IMR-90 (cell line): ENCODE data around the gene SNX33. TPM values are rescaled to one million over a fixed set of nuclear protein-coding genes. Genes with fewer than 3 reads are reported as not detected.
A peak's percentile ranks its signal among the peaks of the same experiment; 100 is the strongest.

Experiments used
- ATAC-seq: fragments of 200-7000 bp; cut with Tn5 transposase; 2 replicates; pipeline ENCODE4 v1.9.1; 2020; ENCODE audit warnings: low read depth, mild to moderate bottlenecking, moderate library complexity
- BruUV-seq: library from RNA; stranded (reverse); fragments of 400-500 nt; replicated peaks from 2 replicates; lab custom pipeline; 2021; lab: Mats Ljungman, UMichigan
- CTCF ChIA-PET: fragments of 300-600 bp; formaldehyde crosslinking; extraction: SDS; loops from one replicate; lab custom pipeline; 2021; ENCODE audit warnings: antibody characterized with exemption; lab: Yijun Ruan, JAX
- POLR2A ChIA-PET: fragments of 300-600 bp; sonication (Branson Sonifier 250); formaldehyde crosslinking; loops from one replicate; lab custom pipeline; 2022; ENCODE audit warnings: antibody characterized with exemption; ENCODE audit not compliant: unreplicated experiment; lab: Charles Lee
- DNase-seq: peaks from one replicate; pipeline ENCODE4 v3.0.0; 2013
- H2AFZ ChIP-seq: replicated peaks from 2 replicates; pipeline ENCODE3; 2013; ENCODE audit warnings: low read length, mild to moderate bottlenecking; ENCODE audit not compliant: poor library complexity
- H2AK5ac ChIP-seq: 2 replicates; pipeline ENCODE4 v1.6.1; 2013; ENCODE audit warnings: low read depth, low read length, inconsistent platforms
- H2AK9ac ChIP-seq: replicated peaks from 2 replicates; pipeline ENCODE3; 2013; ENCODE audit warnings: mild to moderate bottlenecking, low read depth, low read length, moderate library complexity; ENCODE audit not compliant: poor library complexity
- H2BK120ac ChIP-seq: 2 replicates; pipeline ENCODE4 v1.6.1; 2013; ENCODE audit warnings: low read depth, low read length, inconsistent platforms
- H2BK15ac ChIP-seq: 3 replicates; pipeline ENCODE4 v1.6.1; 2013; ENCODE audit warnings: low read depth, low read length, inconsistent platforms
- H2BK20ac ChIP-seq: 2 replicates; pipeline ENCODE4 v1.6.1; 2013; ENCODE audit warnings: low read depth, mild to moderate bottlenecking, inconsistent platforms, low read length, moderate library complexity
- H2BK5ac ChIP-seq: 2 replicates; pipeline ENCODE4 v1.6.1; 2013; ENCODE audit warnings: mild to moderate bottlenecking, low read depth, low read length, inconsistent platforms; ENCODE audit not compliant: poor library complexity, severe bottlenecking
- H3K14ac ChIP-seq: replicated peaks from 2 replicates; pipeline ENCODE4 v1.6.1; 2013; ENCODE audit warnings: low read depth, low read length, inconsistent platforms
- H3K18ac ChIP-seq: 2 replicates; pipeline ENCODE4 v1.6.1; 2013; ENCODE audit warnings: low read depth, low read length, control low read depth
- H3K23ac ChIP-seq: 2 replicates; pipeline ENCODE4 v1.6.1; 2013; ENCODE audit warnings: low read depth, low read length, inconsistent platforms
- H3K27ac ChIP-seq: 2 replicates; pipeline ENCODE4 v1.5.1; 2013; ENCODE audit warnings: mild to moderate bottlenecking, control low read depth, low read length; ENCODE audit not compliant: insufficient read depth
- H3K27me3 ChIP-seq: 2 replicates; pipeline ENCODE4 v1.6.1; 2013; ENCODE audit warnings: low read length; ENCODE audit not compliant: control insufficient read depth, insufficient read depth
- H3K36me3 ChIP-seq: 2 replicates; pipeline ENCODE4 v1.6.1; 2013; ENCODE audit warnings: low read length, mixed read lengths; ENCODE audit not compliant: control insufficient read depth, insufficient read depth
- H3K4ac ChIP-seq: 2 replicates; pipeline ENCODE4 v1.6.1; 2013; ENCODE audit warnings: low read depth, low read length, inconsistent platforms
- H3K4me1 ChIP-seq: 2 replicates; pipeline ENCODE4 v1.6.1; 2013; ENCODE audit warnings: low read length, mixed read lengths; ENCODE audit not compliant: control insufficient read depth, insufficient read depth
- H3K4me2 ChIP-seq: 2 replicates; pipeline ENCODE4 v1.6.1; 2013; ENCODE audit warnings: low read depth, mild to moderate bottlenecking, control low read depth, low read length, moderate library complexity
- H3K4me3 ChIP-seq: 2 replicates; pipeline ENCODE4 v1.5.1; 2013; ENCODE audit warnings: low read depth, mild to moderate bottlenecking, control low read depth, low read length, moderate library complexity; ENCODE audit not compliant: insufficient read depth
- H3K56ac ChIP-seq: 2 replicates; pipeline ENCODE4 v1.6.1; 2013; ENCODE audit warnings: low read length, inconsistent platforms; ENCODE audit not compliant: insufficient read depth; ENCODE audit errors: extremely low read depth
- H3K79me1 ChIP-seq, 2 experiments: 2 replicates each; pipeline ENCODE4 v1.6.1; 2013; ENCODE audit warnings: low read length in 2 of 2, inconsistent platforms in 1 of 2, low read depth in 1 of 2
- H3K9ac ChIP-seq: 2 replicates; pipeline ENCODE4 v1.6.1; 2013; ENCODE audit warnings: low read depth, low read length, control low read depth
- H3K9me1 ChIP-seq: 2 replicates; pipeline ENCODE4 v1.6.1; 2013; ENCODE audit warnings: low read length, inconsistent platforms; ENCODE audit not compliant: insufficient read depth
- H3K9me3 ChIP-seq: 2 replicates; pipeline ENCODE4 v1.6.1; 2013; ENCODE audit warnings: low read length; ENCODE audit not compliant: control insufficient read depth, insufficient read depth
- H4K20me1 ChIP-seq: 2 replicates; pipeline ENCODE4 v1.6.1; 2013; ENCODE audit warnings: low read length, inconsistent platforms; ENCODE audit not compliant: insufficient read depth
- H4K5ac ChIP-seq: 2 replicates; pipeline ENCODE4 v1.6.1; 2013; ENCODE audit warnings: mild to moderate bottlenecking, low read depth, low read length, control low read depth
- H4K8ac ChIP-seq, 2 experiments: 2 replicates each; pipeline ENCODE4 v1.6.1; 2013; ENCODE audit warnings: low read depth in 2 of 2, low read length in 2 of 2, control low read depth in 1 of 2, inconsistent platforms in 1 of 2
- H4K91ac ChIP-seq: 2 replicates; pipeline ENCODE4 v1.6.1; 2013; ENCODE audit warnings: low read depth, low read length, inconsistent platforms; ENCODE audit not compliant: insufficient read depth
- POLR2A ChIP-seq: IDR thresholded peaks from 2 replicates; pipeline ENCODE4 v1.6.1; 2012; ENCODE audit warnings: mild to moderate bottlenecking, low read depth, low read length
- RAD21 ChIP-seq: IDR thresholded peaks from 2 replicates; pipeline ENCODE4 v1.6.1; 2012; ENCODE audit warnings: low read length, improper control_type of control experiment
- SMC3 ChIP-seq: fragments of 150-350 bp; IDR thresholded peaks from 2 replicates; pipeline ENCODE4 v1.6.1; 2016; ENCODE audit warnings: low read depth, mild to moderate bottlenecking, antibody characterized with exemption, low read length, moderate library complexity
- WGBS, 2 experiments: methylation state at CpG; one replicate each; pipeline versions ENCODE4 v1.1.5 to v1.1.7; 2013; ENCODE audit warnings: missing lambda C conversion rate in 2 of 2; ENCODE audit not compliant: insufficient read length in 1 of 2; ENCODE audit errors: extremely low coverage in 2 of 2; 5-methylcytosine and 5-hydroxymethylcytosine counted together
- dilution Hi-C: fragments of 300-500 bp; cut with HindIII; formaldehyde crosslinking; loops from one replicate; pipeline ENCODE4 v1.14.3; 2018; ENCODE audit warnings: low sequenced_read_pairs; ENCODE audit not compliant: unreplicated experiment
- in situ Hi-C: fragments of 300-500 bp; cut with MboI; formaldehyde crosslinking; loops from 3 replicates; pipeline ENCODE4 v1.14.3; 2019; ENCODE audit warnings: low sequenced_read_pairs, inconsistent platforms, mixed read lengths
- intact Hi-C: fragments of 100-400 bp; cut with micrococcal nuclease; formaldehyde crosslinking; loops from 2 replicates; pipeline ENCODE4 v1.10.0; 2022
- polyA plus RNA-seq, 3 experiments: library from polyadenylated mRNA; depleted of rRNA; stranded (reverse); fragments of >200 nt; gene quantifications; 2 replicates each; pipeline ENCODE4 v1.2.3, GENCODE V29; 2012; ENCODE audit warnings: low replicate concordance in 1 of 3
- total RNA-seq: library from RNA; depleted of rRNA; stranded (reverse); fragments of >200 nt; gene quantifications from 2 replicates; pipeline ENCODE4 v1.2.3, GENCODE V29; 2012
- TF ChIP-seq, protein P1 (sequence below): fragments of 150-350 bp; IDR thresholded peaks from 2 replicates; pipeline ENCODE4 v1.6.1; 2016; ENCODE audit warnings: low read depth, mild to moderate bottlenecking, low read length, moderate library complexity, borderline replicate concordance

The SNX33 gene
- total and polyA plus RNA-seq, 2 of the 4 experiments (the other 2 are of a cell fraction), result 12.7 to 14.6 TPM

GRCh38 chr15:75646944-75647364 lies 758 bp upstream of the SNX33 start:
- peak overlapping the region; percentile 91 for H3K56ac ChIP-seq
- intact Hi-C loops (loop anchor here (1.0 kb wide), 1 partner anchor 26 kb away; no protein-coding TSS in a partner anchor), dilution Hi-C loops (no loop called here), in situ Hi-C loops (no loop called here)
- BruUV-seq, result no TSS peak
- peaks cover 23% of the 10 kb centered on the region for H3K36me3 ChIP-seq
- H2BK15ac ChIP-seq, result peak overlapping the region; percentile 77; the same call in 1 of the 3 replicates
- peak overlapping the region; percentile 95 for H3K18ac ChIP-seq
- CTCF ChIA-PET, result interaction anchor here (0.7 to 1.2 kb wide), 3 partner anchors 9 to 35 kb away, joined by 3 to 4 read pairs (median 4); no protein-coding TSS in a partner anchor
- DNase-seq (no peak), ATAC-seq (peak; percentile 15)
- H4K5ac ChIP-seq, result peak overlapping the region; percentile 79
- peak overlapping the region; percentile 85 to 91 for H4K8ac ChIP-seq
- peaks cover 31% of the 10 kb centered on the region for H3K4me1 ChIP-seq
- H3K9me3 ChIP-seq, result no peaks in the 10 kb centered on the region
- POLR2A ChIA-PET, result interaction anchor here (0.7 to 1.1 kb wide), 2 partner anchors 9 to 26 kb away, joined by 3 to 4 read pairs; no protein-coding TSS in a partner anchor
- peaks cover 26 to 63% of the 10 kb centered on the region in 2 experiments for H3K79me1 ChIP-seq
- H3K23ac ChIP-seq, result peak overlapping the region; percentile 99
- peak overlapping the region; percentile 99 for H3K14ac ChIP-seq
- H4K91ac ChIP-seq, result peak overlapping the region; percentile 95
- H2AK9ac ChIP-seq, result peak overlapping the region; percentile 100
- 0% methylated on average over 2 of the region's 26 CpGs; no CpG with 5 or more reads in 1 of the 2 experiments for WGBS, 2 experiments
- TF ChIP-seq RAD21 (no peak), POLR2A (peak; percentile 14; the same call in 1 of the 2 replicates), SMC3 (no peak)
- TF ChIP-seq, protein P1, sequence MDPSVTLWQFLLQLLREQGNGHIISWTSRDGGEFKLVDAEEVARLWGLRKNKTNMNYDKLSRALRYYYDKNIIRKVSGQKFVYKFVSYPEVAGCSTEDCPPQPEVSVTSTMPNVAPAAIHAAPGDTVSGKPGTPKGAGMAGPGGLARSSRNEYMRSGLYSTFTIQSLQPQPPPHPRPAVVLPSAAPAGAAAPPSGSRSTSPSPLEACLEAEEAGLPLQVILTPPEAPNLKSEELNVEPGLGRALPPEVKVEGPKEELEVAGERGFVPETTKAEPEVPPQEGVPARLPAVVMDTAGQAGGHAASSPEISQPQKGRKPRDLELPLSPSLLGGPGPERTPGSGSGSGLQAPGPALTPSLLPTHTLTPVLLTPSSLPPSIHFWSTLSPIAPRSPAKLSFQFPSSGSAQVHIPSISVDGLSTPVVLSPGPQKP, result no peak
- peak overlapping the region; percentile 92 for H3K4me2 ChIP-seq
- H2BK20ac ChIP-seq, result 0 out of 2 replicates have a peak overlapping the region, but pooled peaks have one; percentile 47
- H2AFZ ChIP-seq, result peak overlapping the region; percentile 94
- peaks cover 34% of the 10 kb centered on the region for H4K20me1 ChIP-seq
- H3K4ac ChIP-seq, result peak overlapping the region; percentile 99
- peak overlapping the region; percentile 97 for H3K9ac ChIP-seq
- H3K27me3 ChIP-seq, result no peaks in the 10 kb centered on the region
- peak overlapping the region; percentile 91 for H2AK5ac ChIP-seq
- H2BK120ac ChIP-seq, result peak overlapping the region; percentile 85
- H3K4me3 ChIP-seq, result peak overlapping the region; percentile 88
- peak overlapping the region; percentile 94 for H3K27ac ChIP-seq
- H2BK5ac ChIP-seq, result peak overlapping the region; percentile 95
- peaks cover 26% of the 10 kb centered on the region for H3K9me1 ChIP-seq
